Measurements from ENCODE around the gene LDAF1.
"Not testable (repeated sequence)": the region's sequence is repeated elsewhere in the genome, so short reads cannot be mapped to it uniquely, and the experiment has no call there.

Gene LDAF1

DNA sequence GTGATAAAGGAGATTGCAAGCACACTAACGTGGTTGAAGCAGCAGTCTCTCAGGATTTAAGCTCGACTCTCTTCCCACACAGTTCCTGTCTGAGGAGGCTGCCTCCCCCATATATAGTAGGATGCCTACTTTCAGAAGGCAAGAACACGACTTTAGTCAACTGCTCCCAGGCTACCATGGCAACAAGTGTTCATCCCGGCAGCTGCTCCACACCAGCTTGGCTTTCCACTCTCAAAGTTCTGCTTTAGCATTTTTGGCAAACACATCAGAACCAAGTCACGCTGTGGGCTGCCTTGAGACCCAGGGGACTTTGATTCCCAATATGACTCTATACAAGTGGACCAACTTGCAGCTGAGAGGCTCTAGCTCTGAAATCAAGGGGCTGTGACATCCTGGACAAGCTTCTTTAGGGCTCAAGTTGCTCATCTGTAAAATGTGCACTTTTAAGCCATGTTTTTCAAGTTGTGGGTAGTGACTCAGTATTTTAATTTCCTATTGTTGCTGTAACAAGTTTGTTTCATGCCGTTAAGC lies 36.4 kb downstream of the LDAF1 start:
- ChIA-PET POLR2A (no interaction called here), CTCF (no interaction called here)
- TF ChIP-seq, protein P1, sequence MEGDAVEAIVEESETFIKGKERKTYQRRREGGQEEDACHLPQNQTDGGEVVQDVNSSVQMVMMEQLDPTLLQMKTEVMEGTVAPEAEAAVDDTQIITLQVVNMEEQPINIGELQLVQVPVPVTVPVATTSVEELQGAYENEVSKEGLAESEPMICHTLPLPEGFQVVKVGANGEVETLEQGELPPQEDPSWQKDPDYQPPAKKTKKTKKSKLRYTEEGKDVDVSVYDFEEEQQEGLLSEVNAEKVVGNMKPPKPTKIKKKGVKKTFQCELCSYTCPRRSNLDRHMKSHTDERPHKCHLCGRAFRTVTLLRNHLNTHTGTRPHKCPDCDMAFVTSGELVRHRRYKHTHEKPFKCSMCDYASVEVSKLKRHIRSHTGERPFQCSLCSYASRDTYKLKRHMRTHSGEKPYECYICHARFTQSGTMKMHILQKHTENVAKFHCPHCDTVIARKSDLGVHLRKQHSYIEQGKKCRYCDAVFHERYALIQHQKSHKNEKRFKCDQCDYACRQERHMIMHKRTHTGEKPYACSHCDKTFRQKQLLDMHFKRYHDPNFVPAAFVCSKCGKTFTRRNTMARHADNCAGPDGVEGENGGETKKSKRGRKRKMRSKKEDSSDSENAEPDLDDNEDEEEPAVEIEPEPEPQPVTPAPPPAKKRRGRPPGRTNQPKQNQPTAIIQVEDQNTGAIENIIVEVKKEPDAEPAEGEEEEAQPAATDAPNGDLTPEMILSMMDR (IDR thresholded peaks at IDR 0.05; ENCODE audit: control extremely low read depth, extremely low read depth, low read depth, missing control alignments): no peak
- peak; percentile 17 for DNase-seq (ENCODE audit: extremely low spot score)

DNA sequence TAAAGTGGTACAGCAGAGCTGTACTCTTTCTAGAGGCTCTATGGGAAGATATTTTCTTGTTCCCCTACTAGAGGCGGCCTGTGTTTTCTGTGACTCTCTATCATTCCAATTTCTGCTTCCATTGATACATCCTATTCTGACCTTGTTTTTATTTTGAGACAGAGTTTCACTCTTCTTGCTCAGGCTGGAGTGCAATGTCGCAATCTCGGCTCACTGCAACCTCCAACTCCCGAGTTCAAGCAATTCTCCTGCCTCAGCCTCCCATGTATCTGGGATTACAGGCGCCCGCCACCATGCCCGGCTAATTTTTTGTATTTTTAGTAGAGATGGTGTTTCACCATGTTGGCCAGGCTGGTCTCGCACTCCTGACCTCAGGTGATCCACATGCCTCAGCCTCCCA lies 36.9 kb downstream of the LDAF1 start:
- POLR2A ChIA-PET; CTCF ChIA-PET; DNase-seq (ENCODE audit: extremely low spot score): not testable (repeated sequence)

DNA sequence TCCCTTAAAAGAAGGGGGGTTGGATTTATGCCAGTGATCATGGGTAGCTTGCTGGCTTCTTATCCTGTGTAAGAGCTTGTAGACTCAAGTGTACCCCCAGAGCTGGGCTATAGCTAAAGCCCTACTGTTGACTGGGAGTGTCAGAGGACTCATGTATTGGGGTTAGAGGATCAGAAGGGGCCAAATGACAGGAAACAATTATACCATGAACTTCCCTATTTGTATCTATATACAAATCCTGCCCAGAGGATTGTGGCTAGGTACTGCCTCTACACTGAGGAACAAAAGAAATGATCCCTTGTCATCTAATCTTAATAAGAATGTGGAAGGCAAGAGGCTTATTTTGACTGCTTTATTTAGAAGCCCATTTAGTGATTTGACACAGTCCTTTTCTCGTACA lies 38.6 kb downstream of the LDAF1 start:
- POLR2A ChIA-PET: no interaction called here
- TF ChIP-seq, protein P1 (IDR thresholded peaks at IDR 0.05; ENCODE audit: control extremely low read depth, extremely low read depth, low read depth, missing control alignments): no peak
- CTCF ChIA-PET: interaction anchor here (1.6 kb wide), 1 partner anchor 82 kb away, joined by 4 read pairs; no protein-coding TSS in a partner anchor
- no peak for DNase-seq (ENCODE audit: extremely low spot score)

DNA sequence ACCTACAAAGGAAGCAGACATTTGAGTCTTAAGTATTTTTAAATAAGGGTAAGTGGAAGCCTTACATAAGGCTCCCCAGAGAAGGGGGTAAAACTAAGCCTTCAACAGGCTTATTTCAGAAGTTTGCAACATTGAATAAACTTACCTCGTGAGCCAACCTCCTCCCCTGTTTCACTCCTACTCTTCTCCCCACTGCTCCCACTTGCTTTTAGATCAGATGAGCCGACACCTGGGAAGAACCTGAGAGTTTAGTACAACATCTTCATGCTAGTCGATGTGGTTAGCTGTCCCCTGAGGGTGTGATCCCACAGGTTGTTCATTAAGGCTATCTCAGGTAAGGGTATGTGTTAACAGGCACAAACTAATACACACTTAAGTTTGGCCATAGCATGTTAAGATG lies 39.1 kb downstream of the LDAF1 start:
- DNase-seq (ENCODE audit: extremely low spot score): no peak
- TF ChIP-seq, protein P1 (IDR thresholded peaks at IDR 0.05; ENCODE audit: control extremely low read depth, extremely low read depth, low read depth, missing control alignments): no peak
- ChIA-PET CTCF (interaction anchor here (0.9 kb wide), 1 partner anchor 9 kb away, joined by 5 read pairs; no protein-coding TSS in a partner anchor), POLR2A (no interaction called here)

DNA sequence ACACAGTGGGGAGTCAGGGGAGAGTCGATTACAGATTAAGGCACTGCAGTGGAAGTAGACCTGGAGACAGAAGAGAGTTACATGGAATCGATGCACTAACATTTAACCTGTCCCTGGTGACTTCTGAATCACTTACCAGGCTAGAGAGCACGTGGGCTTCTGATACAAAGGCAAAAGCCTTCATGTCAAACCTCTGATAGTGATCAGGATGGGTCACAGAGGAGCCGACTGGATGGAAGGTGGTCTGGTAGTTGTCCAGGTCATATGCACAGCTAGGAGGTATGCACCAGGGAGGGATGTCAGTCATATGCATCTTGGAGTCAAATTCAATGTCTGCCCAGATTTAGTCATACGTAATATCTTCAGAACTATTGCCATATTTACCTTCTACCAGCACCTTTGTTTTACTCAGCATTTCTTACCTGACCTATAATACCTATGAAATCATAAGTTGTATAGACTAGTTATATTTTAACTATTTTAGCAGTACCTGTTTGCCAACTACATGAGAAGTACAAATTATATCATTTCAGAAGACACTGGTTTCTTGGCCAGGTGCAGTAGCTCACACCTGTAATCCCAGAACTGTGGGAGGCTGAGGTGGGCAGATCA lies 41.2 kb downstream of the LDAF1 start:
- POLR2A ChIA-PET: no interaction called here
- no peak for DNase-seq (ENCODE audit: extremely low spot score)
- CTCF ChIA-PET: interaction anchor here (1.1 kb wide), 1 partner anchor 10 kb away, joined by 3 read pairs; no protein-coding TSS in a partner anchor
- TF ChIP-seq, protein P1 (IDR thresholded peaks at IDR 0.05; ENCODE audit: control extremely low read depth, extremely low read depth, low read depth, missing control alignments): no peak

DNA sequence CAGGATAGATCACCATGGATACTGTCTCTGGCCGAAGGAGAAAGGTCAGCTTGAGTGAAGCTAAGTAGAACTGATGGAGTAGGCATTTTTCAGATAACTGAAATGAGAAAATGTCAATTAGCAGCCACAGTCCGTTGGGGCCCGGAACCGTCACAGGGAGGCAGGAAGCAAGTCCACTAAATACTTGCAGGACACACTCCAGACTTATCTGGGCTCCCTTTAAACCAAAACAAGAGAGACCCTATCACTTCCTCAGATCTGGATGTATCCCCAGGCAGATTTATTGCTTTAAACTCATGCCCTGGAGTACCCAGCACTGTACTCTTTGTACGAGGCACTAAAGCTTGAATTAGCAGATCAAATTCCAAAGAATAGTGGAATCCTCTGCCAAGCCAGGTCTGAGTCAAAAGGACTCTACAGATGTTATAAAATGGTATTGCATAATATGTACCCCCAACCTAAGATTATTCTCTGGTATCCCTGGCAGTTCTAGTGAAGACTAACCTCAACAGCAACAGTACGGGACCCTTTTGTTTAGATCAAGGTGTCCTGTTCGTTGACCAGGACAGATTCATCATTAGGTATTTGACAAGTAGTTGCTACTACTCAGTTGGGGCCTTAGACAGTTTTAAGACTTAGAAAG lies 44.8 kb downstream of the LDAF1 start:
- CTCF ChIA-PET: interaction anchor here (1.3 to 2.5 kb wide), 2 partner anchors 11 to 14 kb away, joined by 3 to 8 read pairs; no protein-coding TSS in a partner anchor
- TF ChIP-seq, protein P1 (IDR thresholded peaks at IDR 0.05; ENCODE audit: control extremely low read depth, extremely low read depth, low read depth, missing control alignments): no peak
- POLR2A ChIA-PET: no interaction called here
- no peak for DNase-seq (ENCODE audit: extremely low spot score)

DNA sequence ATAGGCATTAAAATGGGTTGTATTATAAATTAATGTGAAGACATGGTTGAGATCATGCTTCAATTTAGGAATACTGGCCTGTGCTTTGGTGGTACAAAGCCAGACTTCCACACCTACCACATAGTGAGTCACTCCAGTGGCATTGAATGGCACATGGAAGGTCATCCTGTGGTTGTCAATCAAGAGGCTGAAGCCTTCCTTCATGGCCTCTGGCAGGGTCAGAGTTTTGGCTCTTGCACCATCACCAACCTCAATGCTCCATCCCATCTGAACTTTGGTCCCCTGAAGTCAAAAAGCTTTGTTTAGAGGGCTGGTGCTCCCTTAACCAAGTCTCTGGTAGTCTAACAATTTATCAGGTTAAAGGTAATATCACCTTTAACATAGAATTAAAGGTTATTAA lies 46.8 kb downstream of the LDAF1 start:
- ChIA-PET POLR2A (no interaction called here), CTCF (interaction anchor here (1.4 kb wide), 1 partner anchor 13 kb away, joined by 3 read pairs; no protein-coding TSS in a partner anchor)
- DNase-seq (ENCODE audit: extremely low spot score): no peak
- TF ChIP-seq, protein P1 (IDR thresholded peaks at IDR 0.05; ENCODE audit: control extremely low read depth, extremely low read depth, low read depth, missing control alignments): no peak

All from GM10248 (cell line).